Ovary (tissue), 3 donors: Measurements from ENCODE around the gene MTUS2.

Experiments used
- CTCF ChIP-seq, 3 donors: fragments of 450-650 bp in 2 of 3; fragments of 200-600 bp in 1 of 3; IDR thresholded peaks; one replicate each; pipeline versions ENCODE4 v1.5.1 to v1.8.0; 2016 to 2022; ENCODE audit warnings: antibody characterized with exemption in 3 of 3, mild to moderate bottlenecking in 1 of 3
- EP300 ChIP-seq: sonication (generic); formaldehyde crosslinking; IDR thresholded peaks from one replicate; pipeline ENCODE4 v1.6.1; 2017; ENCODE audit warnings: antibody characterized with exemption
- POLR2A ChIP-seq: fragments of 450-650 bp; IDR thresholded peaks from one replicate; pipeline ENCODE4 v1.6.1; 2017; ENCODE audit warnings: antibody characterized with exemption, mild to moderate bottlenecking, moderate library complexity
- donor health status: DM: no; HTN: no; CAD: no.

GRCh38 chr13:29516012-29516411 is 695.9 kb downstream of the MTUS2 start:
- no peak for TF ChIP-seq CTCF (IDR thresholded peaks at IDR 0.05)
- no peak for TF ChIP-seq POLR2A
- no peak for TF ChIP-seq EP300
